ENCODE data around the gene STKLD1. TPM values are rescaled to one million over a fixed set of nuclear protein-coding genes. Genes with fewer than 3 reads are reported as not detected.

Gene STKLD1
- total RNA-seq, 2 donors from 2014 or later = not detected

- Histone ChIP-seq H3K4me1 (peaks cover 40% of the 10 kb centered on the region), H3K27me3 (no peaks in the 10 kb centered on the region), H3K36me3 (replicated peaks in 1 of 2; ENCODE audit: insufficient read depth in 1 of 2, low read depth in 2 of 2) (peaks cover 0 to 20% of the 10 kb centered on the region in 2 donors), H3K4me3 (no peak overlapping the region), H3K9me3 (no peaks in the 10 kb centered on the region), H3K27ac (peak overlapping the region in 1 of 4 donors; percentile 17)
- TF ChIP-seq POLR2A (IDR thresholded peaks at IDR 0.05) (no peak), CTCF (IDR thresholded peaks at IDR 0.05) (no peak)
- ATAC-seq (no peak), DNase-seq (no peak)
- intact Hi-C loops (cut with DNase I) = no loop called here
- WGBS, 2 donors = 66 to 73% methylated on average over 21 of the region's 21 CpGs
These were observed 15.5 kb upstream of the STKLD1 start for GRCh38 chr9:133360400-133361393.

- H3K27me3 ChIP-seq = no peaks in the 10 kb centered on the region
- H3K4me3 ChIP-seq = no peak overlapping the region
- peaks cover 4 to 25% of the 10 kb centered on the region in 2 donors for H3K36me3 ChIP-seq (replicated peaks in 1 of 2; ENCODE audit: insufficient read depth in 1 of 2, low read depth in 2 of 2)
- peak overlapping the region in 1 of 4 donors; percentile 7 for H3K27ac ChIP-seq
- 60 to 61% methylated on average over 13 of the region's 13 CpGs for WGBS, 2 donors
- peaks cover 44% of the 10 kb centered on the region for H3K4me1 ChIP-seq
- intact Hi-C loops (cut with DNase I) = no loop called here
- TF ChIP-seq CTCF (IDR thresholded peaks at IDR 0.05) (no peak), POLR2A (IDR thresholded peaks at IDR 0.05) (no peak)
- no peaks in the 10 kb centered on the region for H3K9me3 ChIP-seq
- no peak for ATAC-seq
- no peak for DNase-seq
These were observed 14.6 kb upstream of the STKLD1 start for GRCh38 chr9:133361507-133362092.

- Histone ChIP-seq H3K4me3 (no peak overlapping the region), H3K27me3 (no peaks in the 10 kb centered on the region), H3K27ac (peak overlapping the region in 1 of 4 donors; percentile 22), H3K36me3 (replicated peaks in 1 of 2; ENCODE audit: insufficient read depth in 1 of 2, low read depth in 2 of 2) (peaks cover 4 to 25% of the 10 kb centered on the region in 2 donors), H3K4me1 (peaks cover 42% of the 10 kb centered on the region), H3K9me3 (no peaks in the 10 kb centered on the region)
- no peak for DNase-seq
- intact Hi-C loops (cut with DNase I) = no loop called here
- 87 to 88% methylated on average over 13 to 15 of the region's 15 CpGs for WGBS, 2 donors
- ATAC-seq = no peak
- no peak for TF ChIP-seq POLR2A (IDR thresholded peaks at IDR 0.05)
- no peak for TF ChIP-seq CTCF (IDR thresholded peaks at IDR 0.05)
These were observed 13.7 kb upstream of the STKLD1 start for GRCh38 chr9:133362359-133363044.

- DNase-seq (no peak), ATAC-seq (no peak)
- intact Hi-C loops (cut with DNase I) = no loop called here
- Histone ChIP-seq H3K4me3 (no peak overlapping the region), H3K4me1 (peaks cover 57% of the 10 kb centered on the region), H3K36me3 (replicated peaks in 1 of 2; ENCODE audit: insufficient read depth in 1 of 2, low read depth in 2 of 2) (peaks cover 4 to 25% of the 10 kb centered on the region in 2 donors), H3K9me3 (no peaks in the 10 kb centered on the region), H3K27me3 (no peaks in the 10 kb centered on the region), H3K27ac (peak overlapping the region in 1 of 4 donors; percentile 66)
- TF ChIP-seq CTCF (IDR thresholded peaks at IDR 0.05) (no peak), POLR2A (IDR thresholded peaks at IDR 0.05) (no peak)
- 91 to 92% methylated on average over 4 to 11 of the region's 11 CpGs for WGBS, 2 donors
These were observed 9.7 kb upstream of the STKLD1 start for GRCh38 chr9:133366435-133366834.

All from body of pancreas (tissue), 4 donors.